ENCODE results near the gene DNER. TPM values are rescaled to one million over a fixed set of nuclear protein-coding genes. Genes with fewer than 3 reads are reported as not detected.

The DNER gene
- polyA plus RNA-seq, 1 donor = 7.5 TPM

- 71% methylated on average over 1 of the region's 2 CpGs for WGBS (ENCODE audit: insufficient coverage, low lambda C conversion rate)
- H3K27ac ChIP-seq (ENCODE audit: low read length) = no peak overlapping the region
Measured at GRCh38 chr2:229601396-229601795, 113.0 kb downstream of the DNER start.

DNA sequence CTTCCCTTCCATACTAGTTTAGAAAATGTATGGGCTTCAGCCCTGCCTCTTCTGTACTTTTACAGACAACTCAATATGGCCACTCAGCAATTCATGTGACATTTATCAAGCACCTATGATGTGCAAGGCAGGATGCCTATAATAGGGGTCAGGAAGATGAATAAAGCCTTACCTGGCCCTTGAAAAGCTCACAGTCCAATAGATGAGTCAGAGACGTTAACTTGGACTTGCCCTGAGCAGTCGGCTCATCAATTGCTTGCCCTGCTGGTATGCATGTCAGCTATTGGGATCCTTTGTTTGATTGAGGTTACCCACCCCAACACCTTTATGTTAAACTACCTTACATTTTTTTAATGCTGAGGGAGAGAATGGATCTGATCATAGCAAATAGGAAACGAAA, 116.1 kb downstream of the DNER start:
- no peaks in the 10 kb centered on the region for H3K27me3 ChIP-seq (ENCODE audit: control insufficient read depth, insufficient read depth, low read length)
- no peaks in the 10 kb centered on the region for H3K36me3 ChIP-seq (ENCODE audit: control insufficient read depth, insufficient read depth, low read length)
- H3K27ac ChIP-seq (ENCODE audit: low read length) = no peak overlapping the region
- no peak for DNase-seq
- no peaks in the 10 kb centered on the region for H3K4me1 ChIP-seq (ENCODE audit: control insufficient read depth, insufficient read depth, low read length)
- 60% methylated on average over 2 of the region's 3 CpGs for WGBS (ENCODE audit: insufficient coverage, low lambda C conversion rate)
- H3K9me3 ChIP-seq (ENCODE audit: control insufficient read depth, low read depth, low read length) = no peaks in the 10 kb centered on the region
- H3K4me3 ChIP-seq (ENCODE audit: low read length) = no peak overlapping the region

More at GRCh38 chr2:229601396-229601795, 113.0 kb downstream of the DNER start:
- H3K9me3 ChIP-seq (ENCODE audit: control insufficient read depth, low read depth, low read length) = no peaks in the 10 kb centered on the region
- no peaks in the 10 kb centered on the region for H3K27me3 ChIP-seq (ENCODE audit: control insufficient read depth, insufficient read depth, low read length)
- DNase-seq = no peak
- no peak overlapping the region for H3K4me3 ChIP-seq (ENCODE audit: low read length)
- no peaks in the 10 kb centered on the region for H3K4me1 ChIP-seq (ENCODE audit: control insufficient read depth, insufficient read depth, low read length)
- no peaks in the 10 kb centered on the region for H3K36me3 ChIP-seq (ENCODE audit: control insufficient read depth, insufficient read depth, low read length)

- no CpG with 5 or more reads among the region's 7 CpGs for WGBS (ENCODE audit: insufficient coverage, low lambda C conversion rate)
- no peaks in the 10 kb centered on the region for H3K27me3 ChIP-seq (ENCODE audit: control insufficient read depth, insufficient read depth, low read length)
Measured at GRCh38 chr2:229596796-229597195, 117.6 kb downstream of the DNER start.

GRCh38 chr2:229591611-229592010, 122.7 kb downstream of the DNER start:
- H3K9me3 ChIP-seq (ENCODE audit: control insufficient read depth, low read depth, low read length) = no peaks in the 10 kb centered on the region
- peak in 1 of 2 donors; percentile 2 for DNase-seq
- peaks cover 3% of the 10 kb centered on the region for H3K27me3 ChIP-seq (ENCODE audit: control insufficient read depth, insufficient read depth, low read length)
- no peak overlapping the region for H3K27ac ChIP-seq (ENCODE audit: low read length)
- no CpG with 5 or more reads among the region's 9 CpGs for WGBS (ENCODE audit: insufficient coverage, low lambda C conversion rate)
- no peaks in the 10 kb centered on the region for H3K36me3 ChIP-seq (ENCODE audit: control insufficient read depth, insufficient read depth, low read length)
- H3K4me1 ChIP-seq (ENCODE audit: control insufficient read depth, insufficient read depth, low read length) = peaks cover 3% of the 10 kb centered on the region
- no peak overlapping the region for H3K4me3 ChIP-seq (ENCODE audit: low read length)

More at GRCh38 chr2:229596796-229597195, 117.6 kb downstream of the DNER start:
- DNase-seq = no peak
- H3K9me3 ChIP-seq (ENCODE audit: control insufficient read depth, low read depth, low read length) = no peaks in the 10 kb centered on the region
- no peaks in the 10 kb centered on the region for H3K4me1 ChIP-seq (ENCODE audit: control insufficient read depth, insufficient read depth, low read length)
- no peaks in the 10 kb centered on the region for H3K36me3 ChIP-seq (ENCODE audit: control insufficient read depth, insufficient read depth, low read length)
- H3K4me3 ChIP-seq (ENCODE audit: low read length) = no peak overlapping the region
- H3K27ac ChIP-seq (ENCODE audit: low read length) = no peak overlapping the region

DNA sequence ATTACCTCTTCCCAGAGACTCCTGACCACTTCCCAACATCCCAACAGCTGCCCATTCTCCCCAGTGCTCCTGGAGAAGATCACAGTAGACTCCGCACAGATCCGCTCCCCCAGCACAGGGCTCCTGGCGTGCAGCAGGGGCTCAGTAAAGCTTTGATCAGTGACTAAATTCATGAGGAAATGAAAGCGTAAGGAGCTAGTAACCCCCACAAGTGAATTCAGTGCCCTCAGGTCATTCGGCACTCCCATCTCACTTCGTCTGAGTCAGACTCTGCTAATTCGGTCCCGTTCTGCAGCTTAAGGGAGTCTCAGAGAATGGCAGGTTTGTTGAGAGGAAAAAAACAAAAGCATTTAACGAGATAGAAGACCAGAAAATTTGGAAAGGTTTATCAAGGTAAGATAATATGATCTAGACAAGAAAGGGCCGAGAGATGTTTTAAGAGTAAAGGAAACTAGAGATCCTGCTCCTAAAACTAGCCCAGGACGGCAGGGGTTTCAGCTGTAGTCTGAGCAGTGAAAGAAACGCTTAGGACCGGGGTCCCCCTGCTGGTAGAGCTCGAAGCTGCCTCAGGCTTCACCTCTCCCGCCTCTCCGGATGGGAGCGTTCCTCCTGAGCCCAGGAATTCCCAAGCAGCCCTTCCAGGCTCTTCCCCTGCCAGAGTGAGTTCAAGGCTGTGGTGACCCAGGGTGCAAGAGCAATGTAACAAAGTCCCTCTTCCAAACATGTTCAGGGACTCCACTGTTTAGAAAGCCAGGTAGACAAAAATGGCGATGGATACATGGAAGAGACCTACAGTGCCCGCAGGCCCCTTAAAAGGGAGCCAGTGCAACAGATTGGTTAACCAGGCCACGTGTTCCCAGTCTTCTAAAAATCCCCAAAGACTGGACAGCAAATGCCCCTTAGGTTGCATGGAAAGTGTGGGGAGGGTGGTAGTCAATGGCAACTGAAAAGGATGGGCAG, 127.3 kb downstream of the DNER start:
- Histone ChIP-seq H3K4me1 (ENCODE audit: control insufficient read depth, insufficient read depth, low read length) (peaks cover 3% of the 10 kb centered on the region), H3K4me3 (ENCODE audit: low read length) (no peak overlapping the region), H3K36me3 (ENCODE audit: control insufficient read depth, insufficient read depth, low read length) (no peaks in the 10 kb centered on the region), H3K27me3 (ENCODE audit: control insufficient read depth, insufficient read depth, low read length) (peaks cover 5% of the 10 kb centered on the region), H3K27ac (ENCODE audit: low read length) (no peak overlapping the region), H3K9me3 (ENCODE audit: control insufficient read depth, low read depth, low read length) (no peaks in the 10 kb centered on the region)
- peak; percentile 23 to 42 for DNase-seq
- WGBS (ENCODE audit: insufficient coverage, low lambda C conversion rate) = 0% methylated on average over 2 of the region's 20 CpGs

DNA sequence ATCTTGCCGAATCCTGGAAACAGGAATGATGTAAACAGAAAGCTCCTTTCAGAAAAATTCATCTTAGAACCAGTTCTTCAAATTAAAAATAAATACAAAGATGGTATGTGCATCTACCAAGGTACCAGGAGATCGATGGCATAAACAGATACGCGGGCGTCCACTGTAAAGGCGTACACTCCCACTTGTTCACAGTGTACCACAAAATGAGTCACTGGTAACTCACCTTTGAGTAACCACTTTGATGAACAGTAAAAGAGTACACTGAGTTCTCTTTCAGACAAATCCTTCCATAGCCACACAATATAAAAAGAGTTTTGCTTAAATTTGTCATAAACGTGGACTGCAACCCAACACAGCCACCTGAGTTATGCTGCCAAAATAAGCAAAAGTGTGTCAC, 128.3 kb downstream of the DNER start:
- Histone ChIP-seq H3K36me3 (ENCODE audit: control insufficient read depth, insufficient read depth, low read length) (no peaks in the 10 kb centered on the region), H3K9me3 (ENCODE audit: control insufficient read depth, low read depth, low read length) (no peaks in the 10 kb centered on the region), H3K4me3 (ENCODE audit: low read length) (no peak overlapping the region), H3K27me3 (ENCODE audit: control insufficient read depth, insufficient read depth, low read length) (peaks cover 5% of the 10 kb centered on the region), H3K27ac (ENCODE audit: low read length) (no peak overlapping the region), H3K4me1 (ENCODE audit: control insufficient read depth, insufficient read depth, low read length) (peaks cover 3% of the 10 kb centered on the region)
- WGBS (ENCODE audit: insufficient coverage, low lambda C conversion rate) = no CpG with 5 or more reads among the region's 7 CpGs
- no peak for DNase-seq

- no peak overlapping the region for H3K27ac ChIP-seq (ENCODE audit: low read length)
- peaks cover 5% of the 10 kb centered on the region for H3K27me3 ChIP-seq (ENCODE audit: control insufficient read depth, insufficient read depth, low read length)
- H3K4me1 ChIP-seq (ENCODE audit: control insufficient read depth, insufficient read depth, low read length) = peaks cover 3% of the 10 kb centered on the region
- no peaks in the 10 kb centered on the region for H3K36me3 ChIP-seq (ENCODE audit: control insufficient read depth, insufficient read depth, low read length)
- H3K4me3 ChIP-seq (ENCODE audit: low read length) = no peak overlapping the region
- WGBS (ENCODE audit: insufficient coverage, low lambda C conversion rate) = 84% methylated on average over 6 of the region's 7 CpGs
- DNase-seq = no peak
- no peaks in the 10 kb centered on the region for H3K9me3 ChIP-seq (ENCODE audit: control insufficient read depth, low read depth, low read length)
Measured at GRCh38 chr2:229582151-229582550, 132.2 kb downstream of the DNER start.

DNA sequence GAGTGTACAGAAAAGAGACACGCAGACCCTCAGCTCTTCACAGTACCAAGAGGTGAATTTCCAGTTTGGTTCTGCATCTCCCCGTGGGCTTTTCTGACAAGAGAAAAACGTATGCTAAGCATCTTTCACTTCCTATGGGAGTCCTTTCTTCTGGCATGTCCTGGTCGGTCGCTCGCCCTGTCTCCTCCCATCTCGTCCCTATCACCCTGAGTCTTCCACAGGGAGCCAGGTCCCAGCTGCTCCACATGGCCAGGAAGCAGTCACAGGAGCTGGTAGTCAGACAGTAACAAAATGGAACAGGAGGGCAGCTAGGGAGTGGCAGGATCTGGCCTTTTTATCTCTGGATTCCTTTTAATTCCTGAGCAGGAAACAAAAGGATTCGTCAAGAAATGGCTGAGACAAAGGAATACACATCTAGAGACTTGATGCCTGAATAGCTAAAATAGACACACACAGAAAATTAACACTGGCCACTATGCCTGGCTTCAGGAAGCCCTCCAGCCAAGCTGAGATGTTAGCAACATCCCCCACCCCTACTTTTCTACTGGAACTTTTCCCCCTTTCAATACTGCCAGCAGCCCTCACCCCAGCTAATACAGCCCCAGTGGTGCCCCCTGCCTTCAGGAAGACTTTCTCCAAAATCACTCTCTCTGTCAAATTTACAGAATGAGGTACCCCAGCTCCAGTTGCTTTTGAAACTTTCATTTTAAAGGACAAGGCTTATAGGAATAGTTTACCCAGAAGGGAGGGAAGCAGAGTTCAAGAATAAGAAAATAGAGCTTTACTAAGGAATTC, 136.1 kb downstream of the DNER start:
- no CpG with 5 or more reads among the region's 8 CpGs for WGBS (ENCODE audit: insufficient coverage, low lambda C conversion rate)
- H3K9me3 ChIP-seq (ENCODE audit: control insufficient read depth, low read depth, low read length) = no peaks in the 10 kb centered on the region
- DNase-seq = no peak
- no peaks in the 10 kb centered on the region for H3K36me3 ChIP-seq (ENCODE audit: control insufficient read depth, insufficient read depth, low read length)
- no peak overlapping the region for H3K27ac ChIP-seq (ENCODE audit: low read length)
- no peaks in the 10 kb centered on the region for H3K27me3 ChIP-seq (ENCODE audit: control insufficient read depth, insufficient read depth, low read length)
- no peaks in the 10 kb centered on the region for H3K4me1 ChIP-seq (ENCODE audit: control insufficient read depth, insufficient read depth, low read length)
- H3K4me3 ChIP-seq (ENCODE audit: low read length) = no peak overlapping the region

GRCh38 chr2:229575569-229576315, 138.6 kb downstream of the DNER start:
- Histone ChIP-seq H3K27me3 (ENCODE audit: control insufficient read depth, insufficient read depth, low read length) (no peaks in the 10 kb centered on the region), H3K4me1 (ENCODE audit: control insufficient read depth, insufficient read depth, low read length) (no peaks in the 10 kb centered on the region), H3K27ac (ENCODE audit: low read length) (no peak overlapping the region), H3K36me3 (ENCODE audit: control insufficient read depth, insufficient read depth, low read length) (no peaks in the 10 kb centered on the region), H3K4me3 (ENCODE audit: low read length) (no peak overlapping the region), H3K9me3 (ENCODE audit: control insufficient read depth, low read depth, low read length) (no peaks in the 10 kb centered on the region)
- DNase-seq = no peak
- WGBS (ENCODE audit: insufficient coverage, low lambda C conversion rate) = 100% methylated on average over 1 of the region's 4 CpGs
